GM23338 (cell line): ENCODE results near the gene ANKS1B.

Source experiments
- CREB1 ChIP-seq: fragments of 250-450 bp; sonication (Bioruptor Pico); IDR thresholded peaks from 2 replicates; pipeline ENCODE4 v1.5.0; 2020; ENCODE audit warnings: low read depth, mild to moderate bottlenecking, moderate library complexity
- CTCF ChIP-seq, 2 experiments: fragments of 200-600 bp in 1 of 2; sonication (generic) in 1 of 2; conservative IDR thresholded peaks; 2 replicates each; pipeline versions ENCODE4 v1.5.1 to v1.6.1; 2016 to 2017; ENCODE audit warnings: antibody characterized with exemption in 2 of 2, low read depth in 2 of 2, mild to moderate bottlenecking in 2 of 2, moderate library complexity in 1 of 2
- ETS1 ChIP-seq: IDR thresholded peaks from 2 replicates; pipeline ENCODE4 v1.6.1; 2016; ENCODE audit warnings: antibody characterized with exemption
- EZH2 ChIP-seq: fragments of 200-600 bp; sonication (generic); IDR thresholded peaks from one replicate; pipeline ENCODE4 v1.8.0; 2017; ENCODE audit warnings: antibody characterized with exemption, mild to moderate bottlenecking, low read depth; ENCODE audit not compliant: unreplicated experiment
- EZH2phosphoT487 ChIP-seq: fragments of 200-600 bp; sonication (generic); IDR thresholded peaks from one replicate; pipeline ENCODE4 v1.8.1; 2018; ENCODE audit warnings: antibody characterized with exemption; ENCODE audit not compliant: unreplicated experiment
- JUNB ChIP-seq: IDR thresholded peaks from one replicate; pipeline ENCODE4 v1.6.1; 2016; ENCODE audit warnings: antibody characterized with exemption; ENCODE audit not compliant: unreplicated experiment
- NANOG ChIP-seq: IDR thresholded peaks from 2 replicates; pipeline ENCODE4 v1.6.1; 2016; ENCODE audit warnings: antibody characterized with exemption, borderline replicate concordance
- POLR2AphosphoS5 ChIP-seq: IDR thresholded peaks from 2 replicates; pipeline ENCODE4 v1.6.1; 2016; ENCODE audit warnings: antibody characterized with exemption, low read depth
- REST ChIP-seq: IDR thresholded peaks from one replicate; pipeline ENCODE4 v1.6.1; 2018; ENCODE audit warnings: antibody characterized with exemption; ENCODE audit not compliant: unreplicated experiment

GRCh38 chr12:98968896-98969295, 1015.8 kb downstream of the ANKS1B start:
- TF ChIP-seq CTCF (conservative IDR thresholded peaks at IDR 0.05; ENCODE audit: low read depth in 2 of 2) (no peak), EZH2 (no peak), POLR2AphosphoS5 (no peak), CREB1 (CRISPR knock-in tag) (no peak), JUNB (no peak), ETS1 (no peak), NANOG (no peak), REST (no peak), EZH2phosphoT487 (no peak)
